ENCODE results near the gene RETREG3. TPM values are rescaled to one million over a fixed set of nuclear protein-coding genes. Genes with fewer than 3 reads are reported as not detected.

Gene RETREG3
- polyA plus RNA-seq, 2 of the 4 experiments (the other 2 are of a cell fraction): 24.2 to 28.3 TPM

- Histone ChIP-seq H3K4me3 (peak overlapping the region; percentile 82), H3K4me1 (peaks cover 32% of the 10 kb centered on the region)
- CTCF ChIA-PET: interaction anchor here (0.7 to 6.8 kb wide), 13 partner anchors 8 to 510 kb away, joined by 3 to 42 read pairs (median 4); partner anchors contain the start of gene HSD17B1
Observed at GRCh38 chr17:42535155-42536047, 73.8 kb downstream of the RETREG3 start.

DNA sequence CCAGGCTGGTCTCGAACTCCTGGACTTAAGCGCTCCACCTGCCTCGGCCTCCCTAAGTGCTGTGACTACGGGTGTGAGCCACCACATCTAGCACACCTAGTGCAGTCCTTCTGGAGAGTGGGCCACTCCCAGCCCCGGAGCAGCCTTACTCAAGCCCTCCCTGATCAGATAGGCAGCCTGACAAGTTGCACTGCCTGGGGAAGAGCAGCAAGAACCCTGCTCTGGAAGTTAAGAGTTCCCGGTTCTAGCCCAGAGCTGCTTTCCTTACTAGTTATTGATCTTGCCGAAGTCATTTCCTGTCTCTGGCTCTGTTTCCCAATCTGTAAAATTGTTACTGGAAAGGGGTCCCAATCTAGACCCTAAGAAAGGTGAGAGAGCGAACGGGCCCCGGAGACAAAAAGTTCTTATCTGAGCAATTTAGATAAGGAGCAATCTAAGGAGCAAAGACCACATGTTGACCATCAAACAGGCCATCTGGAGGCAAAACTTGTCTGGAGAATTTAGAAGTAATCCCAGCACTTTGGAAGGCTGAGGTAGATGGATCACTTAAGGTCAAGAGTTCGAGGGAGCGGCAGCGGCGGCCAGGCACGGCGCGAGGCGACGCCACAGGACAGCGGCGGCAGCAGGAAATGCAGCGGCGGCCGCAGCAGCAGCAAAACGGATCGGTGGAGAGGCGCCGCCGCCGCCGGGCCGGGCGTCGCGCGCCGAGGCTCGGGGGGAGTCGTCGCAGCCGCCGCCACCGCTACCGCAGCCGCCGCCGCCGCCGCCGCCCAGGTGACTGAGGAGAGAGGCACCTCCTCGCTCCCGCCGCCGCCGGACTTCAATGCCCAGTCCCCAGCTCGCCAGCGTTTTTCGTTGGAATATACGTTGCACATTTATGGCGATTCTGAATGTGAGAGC, 77.5 kb downstream of the RETREG3 start:
- CTCF ChIA-PET: interaction anchor here (0.8 to 11.5 kb wide), 17 partner anchors 9 to 595 kb away, joined by 3 to 231 read pairs (median 4); no protein-coding TSS in a partner anchor
- POLR2A ChIA-PET: interaction anchor here (0.6 to 1.2 kb wide), 3 partner anchors 109 to 254 kb away, joined by 4 to 6 read pairs (median 6); partner anchors contain the start of genes CAVIN1 and STAT5A
- ATAC-seq: peak; percentile 45 to 55
- TF ChIP-seq HES2 (IDR thresholded peaks at IDR 0.05) (no peak), HEYL (CRISPR knock-in tag; IDR thresholded peaks at IDR 0.05) (no peak), JUNB (IDR thresholded peaks at IDR 0.05) (no peak), RAD21 (conservative IDR thresholded peaks at IDR 0.05 in 1 of 2, IDR thresholded peaks at IDR 0.05 in 1 of 2) (peak; percentile 33 to 52), SREBF2 (IDR thresholded peaks at IDR 0.05) (no peak), MAX (IDR thresholded peaks at IDR 0.05) (peak; percentile 79), CBX2 (IDR thresholded peaks at IDR 0.05; ENCODE audit: borderline replicate concordance, low read depth) (no peak), KDM1A (IDR thresholded peaks at IDR 0.05; ENCODE audit: low read depth) (no peak), CBX8 (IDR thresholded peaks at IDR 0.05) (no peak), HDAC2 (IDR thresholded peaks at IDR 0.05) (no peak), REST (IDR thresholded peaks at IDR 0.05) (no peak), POLR2AphosphoS2 (conservative IDR thresholded peaks at IDR 0.05; ENCODE audit: low read length) (no peak), FOSB (CRISPR knock-in tag; IDR thresholded peaks at IDR 0.05) (no peak), SMC3 (IDR thresholded peaks at IDR 0.05) (no peak)
- TF ChIP-seq, protein P1, sequence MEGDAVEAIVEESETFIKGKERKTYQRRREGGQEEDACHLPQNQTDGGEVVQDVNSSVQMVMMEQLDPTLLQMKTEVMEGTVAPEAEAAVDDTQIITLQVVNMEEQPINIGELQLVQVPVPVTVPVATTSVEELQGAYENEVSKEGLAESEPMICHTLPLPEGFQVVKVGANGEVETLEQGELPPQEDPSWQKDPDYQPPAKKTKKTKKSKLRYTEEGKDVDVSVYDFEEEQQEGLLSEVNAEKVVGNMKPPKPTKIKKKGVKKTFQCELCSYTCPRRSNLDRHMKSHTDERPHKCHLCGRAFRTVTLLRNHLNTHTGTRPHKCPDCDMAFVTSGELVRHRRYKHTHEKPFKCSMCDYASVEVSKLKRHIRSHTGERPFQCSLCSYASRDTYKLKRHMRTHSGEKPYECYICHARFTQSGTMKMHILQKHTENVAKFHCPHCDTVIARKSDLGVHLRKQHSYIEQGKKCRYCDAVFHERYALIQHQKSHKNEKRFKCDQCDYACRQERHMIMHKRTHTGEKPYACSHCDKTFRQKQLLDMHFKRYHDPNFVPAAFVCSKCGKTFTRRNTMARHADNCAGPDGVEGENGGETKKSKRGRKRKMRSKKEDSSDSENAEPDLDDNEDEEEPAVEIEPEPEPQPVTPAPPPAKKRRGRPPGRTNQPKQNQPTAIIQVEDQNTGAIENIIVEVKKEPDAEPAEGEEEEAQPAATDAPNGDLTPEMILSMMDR (IDR thresholded peaks at IDR 0.05): peak; percentile 50; the same call in 2 of the 3 replicates
- TF ChIP-seq, protein P2, sequence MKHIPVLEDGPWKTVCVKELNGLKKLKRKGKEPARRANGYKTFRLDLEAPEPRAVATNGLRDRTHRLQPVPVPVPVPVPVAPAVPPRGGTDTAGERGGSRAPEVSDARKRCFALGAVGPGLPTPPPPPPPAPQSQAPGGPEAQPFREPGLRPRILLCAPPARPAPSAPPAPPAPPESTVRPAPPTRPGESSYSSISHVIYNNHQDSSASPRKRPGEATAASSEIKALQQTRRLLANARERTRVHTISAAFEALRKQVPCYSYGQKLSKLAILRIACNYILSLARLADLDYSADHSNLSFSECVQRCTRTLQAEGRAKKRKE (CRISPR knock-in tag; IDR thresholded peaks at IDR 0.05; ENCODE audit: low read depth): no peak
- TF ChIP-seq, protein P3, sequence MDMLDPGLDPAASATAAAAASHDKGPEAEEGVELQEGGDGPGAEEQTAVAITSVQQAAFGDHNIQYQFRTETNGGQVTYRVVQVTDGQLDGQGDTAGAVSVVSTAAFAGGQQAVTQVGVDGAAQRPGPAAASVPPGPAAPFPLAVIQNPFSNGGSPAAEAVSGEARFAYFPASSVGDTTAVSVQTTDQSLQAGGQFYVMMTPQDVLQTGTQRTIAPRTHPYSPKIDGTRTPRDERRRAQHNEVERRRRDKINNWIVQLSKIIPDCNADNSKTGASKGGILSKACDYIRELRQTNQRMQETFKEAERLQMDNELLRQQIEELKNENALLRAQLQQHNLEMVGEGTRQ (IDR thresholded peaks at IDR 0.05): no peak

More at GRCh38 chr17:42535155-42536047, 73.8 kb downstream of the RETREG3 start:
- FAIRE-seq (no peak), DNase-seq (ENCODE audit: low read depth in 1 of 2, low spot score in 1 of 2) (no peak), ATAC-seq (peak; percentile 19 to 32)
- WGBS (ENCODE audit: missing lambda C conversion rate): 54% methylated on average over 26 of the region's 26 CpGs
- Histone ChIP-seq H3K9me3 (no peaks in the 10 kb centered on the region), H3K4me2 (peak overlapping the region; percentile 74), H3K27ac (peak overlapping the region; percentile 93 to 97)
- TF ChIP-seq NPAS2 (CRISPR knock-in tag; IDR thresholded peaks at IDR 0.05; ENCODE audit: borderline replicate concordance) (no peak), ZSCAN20 (CRISPR knock-in tag; IDR thresholded peaks at IDR 0.05) (no peak), RNF2 (IDR thresholded peaks at IDR 0.05; ENCODE audit: borderline replicate concordance, low read depth) (no peak), KDM5A (IDR thresholded peaks at IDR 0.05) (no peak), TP53 (CRISPR knock-in tag; IDR thresholded peaks at IDR 0.05) (0 out of 2 replicates have a peak, but pooled peaks have one; percentile 22), RARB (CRISPR knock-in tag; IDR thresholded peaks at IDR 0.05) (no peak), CHD2 (IDR thresholded peaks at IDR 0.05; ENCODE audit: low read length, partially characterized antibody) (no peak), RCOR1 (IDR thresholded peaks at IDR 0.05; ENCODE audit: low read depth, low read length) (no peak), HOXA7 (CRISPR knock-in tag; IDR thresholded peaks at IDR 0.05) (0 out of 2 replicates have a peak, but pooled peaks have one; percentile 19), HOXB13 (CRISPR knock-in tag; IDR thresholded peaks at IDR 0.05; ENCODE audit: low read depth) (peak; percentile 65; the same call in 1 of the 2 replicates), HOXB5 (CRISPR knock-in tag; IDR thresholded peaks at IDR 0.05) (peak; percentile 19; the same call in 1 of the 2 replicates), PHF8 (IDR thresholded peaks at IDR 0.05; ENCODE audit: borderline replicate concordance, low read depth) (0 out of 2 replicates have a peak, but pooled peaks have one; percentile 46), EHMT2 (IDR thresholded peaks at IDR 0.05; ENCODE audit: low read depth) (no peak)
- TF ChIP-seq, protein P2 (CRISPR knock-in tag; IDR thresholded peaks at IDR 0.05; ENCODE audit: low read depth): peak; percentile 67; the same call in 1 of the 2 replicates
- POLR2A ChIA-PET: interaction anchor here (0.5 to 2.1 kb wide), 14 partner anchors 13 to 463 kb away, joined by 3 to 22 read pairs (median 6); partner anchors contain the start of genes CAVIN1, PLEKHH3, PSMC3IP and RPL27

More for the DNA sequence above, 77.5 kb downstream of the RETREG3 start:
- Histone ChIP-seq H3K4me1 (peaks cover 43% of the 10 kb centered on the region), H3K4me2 (peak overlapping the region; percentile 72), H3K4me3 (peak overlapping the region; percentile 55), H3K27ac (peak overlapping the region; percentile 77 to 85), H3K9me3 (no peaks in the 10 kb centered on the region)
- DNase-seq (ENCODE audit: low read depth in 1 of 2, low spot score in 1 of 2) (peak in 1 of 2 experiments; percentile 86), FAIRE-seq (no peak)
- 13% methylated on average over 60 of the region's 60 CpGs for WGBS (ENCODE audit: missing lambda C conversion rate)
